GM20000 (cell line): Measurements from ENCODE around the gene TBKBP1.

Experiments used
- DNase-seq: peaks from one replicate; pipeline ENCODE4 v3.0.0; 2012; ENCODE audit warnings: low spot score
- TF ChIP-seq, protein P1 (sequence below): IDR thresholded peaks from 2 replicates; pipeline ENCODE4 v1.5.1; 2012; ENCODE audit warnings: mild to moderate bottlenecking, control low read depth; ENCODE audit errors: extremely low read depth, missing control alignments

TBKBP1 gene

DNA sequence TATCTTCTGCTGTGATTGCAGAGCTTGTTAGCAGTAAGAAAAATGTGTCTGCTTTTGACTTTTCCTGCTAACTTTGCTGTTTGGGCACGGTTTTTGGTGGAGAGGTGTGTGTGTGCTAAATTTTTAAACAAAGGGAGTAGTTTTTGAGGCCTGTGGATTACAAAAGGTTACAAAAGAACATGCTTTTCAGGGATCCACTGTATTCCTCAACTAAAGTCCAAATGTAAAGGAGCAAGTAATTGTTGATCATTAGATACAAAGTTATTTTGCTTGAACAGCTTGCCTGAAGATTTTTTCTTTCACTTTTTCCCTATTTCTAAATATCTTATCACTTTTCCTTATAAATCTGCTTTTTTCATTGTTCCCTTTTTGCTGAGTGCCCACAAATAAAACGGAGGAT is 42.3 kb upstream of the TBKBP1 start:
- TF ChIP-seq, protein P1, sequence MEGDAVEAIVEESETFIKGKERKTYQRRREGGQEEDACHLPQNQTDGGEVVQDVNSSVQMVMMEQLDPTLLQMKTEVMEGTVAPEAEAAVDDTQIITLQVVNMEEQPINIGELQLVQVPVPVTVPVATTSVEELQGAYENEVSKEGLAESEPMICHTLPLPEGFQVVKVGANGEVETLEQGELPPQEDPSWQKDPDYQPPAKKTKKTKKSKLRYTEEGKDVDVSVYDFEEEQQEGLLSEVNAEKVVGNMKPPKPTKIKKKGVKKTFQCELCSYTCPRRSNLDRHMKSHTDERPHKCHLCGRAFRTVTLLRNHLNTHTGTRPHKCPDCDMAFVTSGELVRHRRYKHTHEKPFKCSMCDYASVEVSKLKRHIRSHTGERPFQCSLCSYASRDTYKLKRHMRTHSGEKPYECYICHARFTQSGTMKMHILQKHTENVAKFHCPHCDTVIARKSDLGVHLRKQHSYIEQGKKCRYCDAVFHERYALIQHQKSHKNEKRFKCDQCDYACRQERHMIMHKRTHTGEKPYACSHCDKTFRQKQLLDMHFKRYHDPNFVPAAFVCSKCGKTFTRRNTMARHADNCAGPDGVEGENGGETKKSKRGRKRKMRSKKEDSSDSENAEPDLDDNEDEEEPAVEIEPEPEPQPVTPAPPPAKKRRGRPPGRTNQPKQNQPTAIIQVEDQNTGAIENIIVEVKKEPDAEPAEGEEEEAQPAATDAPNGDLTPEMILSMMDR: no peak
- DNase-seq: no peak

DNA sequence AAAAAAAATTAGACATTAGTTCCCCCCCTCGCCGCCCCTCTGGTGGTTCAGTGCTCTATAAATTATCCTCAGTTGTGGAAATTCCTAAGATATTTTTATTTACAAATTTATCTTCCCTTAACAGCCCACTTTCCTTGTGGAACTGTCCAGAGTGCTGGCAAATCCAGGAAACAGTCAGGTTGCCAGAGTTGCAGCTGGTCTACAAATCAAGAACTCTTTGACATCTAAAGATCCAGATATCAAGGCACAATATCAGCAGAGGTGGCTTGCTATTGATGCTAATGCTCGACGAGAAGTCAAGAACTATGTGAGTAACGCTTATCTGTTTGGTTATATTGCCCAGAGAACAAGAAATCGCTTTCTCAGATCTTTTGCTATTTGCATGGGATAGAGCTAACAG is 41.4 kb upstream of the TBKBP1 start:
- TF ChIP-seq, protein P1: no peak
- no peak for DNase-seq

DNA sequence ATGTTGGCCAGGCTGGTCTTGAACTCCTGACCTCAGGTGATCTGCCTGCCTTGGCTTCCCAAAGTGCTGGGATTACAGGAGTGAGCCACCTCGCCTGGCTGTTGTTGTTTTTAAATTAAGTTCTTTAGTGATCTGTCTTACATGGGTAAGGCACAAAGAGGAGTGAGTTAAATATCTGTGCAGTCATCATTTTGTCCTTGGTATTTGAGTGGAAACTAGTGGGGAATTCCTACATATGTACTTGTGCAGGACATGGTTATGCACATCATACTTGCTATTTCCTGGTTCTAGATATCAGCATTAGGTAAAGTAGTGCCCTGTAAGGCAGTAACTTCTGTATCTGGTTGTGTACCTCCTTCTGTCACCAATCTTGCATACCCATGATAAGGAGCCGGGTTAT is 40.5 kb upstream of the TBKBP1 start:
- TF ChIP-seq, protein P1: no peak
- no peak for DNase-seq

DNA sequence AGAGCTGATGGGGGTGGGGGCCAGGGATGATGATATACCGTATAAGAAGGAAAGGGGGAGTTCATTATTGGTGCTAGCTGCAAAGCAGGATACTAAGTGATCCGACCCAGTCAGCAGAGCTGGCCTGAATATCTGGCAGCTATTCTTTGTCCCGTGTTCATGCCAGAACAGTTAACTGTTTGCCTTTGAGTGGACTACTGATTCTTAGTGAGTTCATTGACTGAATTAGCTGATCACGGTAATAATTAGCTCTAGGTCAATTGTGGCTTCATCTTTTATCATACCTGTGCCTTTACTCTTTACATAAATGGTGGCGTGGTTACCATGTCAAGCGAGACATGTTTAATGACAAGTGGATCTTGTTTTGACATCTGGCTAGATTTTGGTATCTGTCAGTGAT is 39.0 kb upstream of the TBKBP1 start:
- no peak for DNase-seq
- TF ChIP-seq, protein P1: no peak

DNA sequence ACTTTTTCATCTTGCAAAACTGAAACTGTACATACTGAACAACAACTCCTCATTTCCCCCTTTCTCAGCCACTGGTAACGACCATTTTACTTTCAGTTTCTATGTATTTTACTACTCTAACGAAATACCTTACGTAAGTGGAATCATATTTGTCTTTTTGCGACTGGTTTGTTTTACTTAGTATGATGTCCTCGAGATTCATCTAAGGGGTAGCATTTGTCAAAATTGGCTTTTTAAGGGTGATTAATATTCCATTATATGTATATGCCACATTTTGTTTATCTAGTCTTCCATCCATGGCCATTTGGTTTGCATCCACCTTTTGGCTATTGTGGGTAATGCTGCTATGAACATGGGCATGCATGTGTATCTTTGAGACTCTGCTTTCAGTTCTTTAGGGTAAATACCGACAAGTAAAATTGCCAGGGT is 33.9 kb upstream of the TBKBP1 start:
- DNase-seq: peak; percentile 35
- TF ChIP-seq, protein P1: no peak

DNA sequence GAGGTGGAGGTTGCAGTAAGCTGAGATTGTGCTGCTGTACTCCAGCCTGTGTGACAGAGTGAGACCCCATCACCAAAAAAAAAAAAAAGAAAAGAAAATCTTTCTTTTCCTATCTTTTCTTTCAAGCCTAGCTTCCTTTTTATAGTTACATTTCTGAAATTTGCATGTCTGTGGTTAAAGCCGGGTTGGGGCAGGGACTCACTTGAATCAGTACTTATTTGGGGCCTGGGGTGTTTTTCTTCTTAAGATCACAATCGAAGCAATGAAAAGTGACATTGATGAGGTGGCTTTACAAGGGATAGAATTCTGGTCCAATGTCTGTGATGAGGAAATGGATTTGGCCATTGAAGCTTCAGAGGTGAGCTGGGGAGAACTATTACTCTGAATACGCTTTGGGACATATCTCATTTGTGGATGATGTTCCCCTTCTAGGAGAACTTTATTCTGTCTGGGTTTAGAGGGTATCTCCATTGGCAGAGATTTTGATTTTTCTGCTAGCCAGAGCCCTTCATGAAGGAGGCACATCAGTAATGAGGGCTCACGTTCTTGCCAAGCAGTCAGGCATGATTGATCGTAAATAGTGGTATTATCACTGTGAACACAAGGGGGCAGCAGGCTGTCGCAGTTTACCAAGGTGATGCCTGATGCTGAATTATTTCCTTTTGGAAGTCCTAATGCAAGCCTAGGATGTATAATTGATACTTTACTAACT is 29.9 kb upstream of the TBKBP1 start:
- peak; percentile 53 for DNase-seq
- TF ChIP-seq, protein P1: peak; percentile 66

DNA sequence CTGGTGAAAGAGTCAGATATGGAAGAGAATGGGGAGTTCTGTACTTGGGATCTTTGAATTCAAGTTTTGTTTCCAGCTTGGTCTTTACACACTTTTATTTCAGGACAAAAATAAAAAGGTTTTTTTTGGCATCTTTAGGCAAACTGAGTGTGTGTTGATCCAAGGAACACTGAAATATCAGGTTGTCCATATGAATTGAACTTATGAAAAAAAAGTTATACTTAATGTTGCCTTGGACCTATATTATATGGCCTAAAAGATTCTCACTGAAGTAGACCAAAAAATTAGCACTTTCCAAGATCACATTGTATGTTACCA is 29.4 kb upstream of the TBKBP1 start:
- TF ChIP-seq, protein P1: no peak
- DNase-seq: no peak
